Erythroblast (primary cell): Measurements from ENCODE around the gene TCF20.
A peak's percentile ranks its signal among the peaks of the same experiment; 100 is the strongest.

Experiments used
- DNase-seq, 2 experiments: peaks; one replicate each; lab custom pipeline; 2025; lab: John Stamatoyannopoulos, UW
- GATA1 ChIP-seq: IDR thresholded peaks from 2 replicates; pipeline ENCODE4 v1.6.1; 2011; ENCODE audit warnings: low read depth, mild to moderate bottlenecking, control low read depth, low read length, moderate library complexity
- POLR2A ChIP-seq: IDR thresholded peaks from 2 replicates; pipeline ENCODE4 v1.6.1; 2011; ENCODE audit warnings: mild to moderate bottlenecking, low read length

Gene TCF20

GRCh38 chr22:42269432-42270175, 849 bp downstream of the TCF20 start:
- DNase-seq = peak; percentile 69 to 78
- no peak for TF ChIP-seq GATA1
- TF ChIP-seq POLR2A = peak; percentile 10

- TF ChIP-seq POLR2A (no peak), GATA1 (no peak)
- DNase-seq = no peak
Measured at GRCh38 chr22:42268852-42269410, 1.5 kb downstream of the TCF20 start.

GRCh38 chr22:42265321-42265720, 5.1 kb downstream of the TCF20 start:
- TF ChIP-seq GATA1 = no peak
- no peak for TF ChIP-seq POLR2A

GRCh38 chr22:42263944-42264343, 6.5 kb downstream of the TCF20 start:
- no peak for DNase-seq
- TF ChIP-seq POLR2A (no peak), GATA1 (no peak)

More at GRCh38 chr22:42265321-42265720, 5.1 kb downstream of the TCF20 start:
- no peak for DNase-seq

GRCh38 chr22:42262964-42263363, 7.5 kb downstream of the TCF20 start:
- peak; percentile 72 for DNase-seq

GRCh38 chr22:42261296-42261695, 9.2 kb downstream of the TCF20 start:
- TF ChIP-seq GATA1 (no peak), POLR2A (no peak)
- DNase-seq = peak in 1 of 2 experiments; percentile 26

More at GRCh38 chr22:42262964-42263363, 7.5 kb downstream of the TCF20 start:
- TF ChIP-seq POLR2A = no peak
- TF ChIP-seq GATA1 = no peak

GRCh38 chr22:42258126-42258525, 12.3 kb downstream of the TCF20 start:
- DNase-seq = no peak
- no peak for TF ChIP-seq POLR2A
- TF ChIP-seq GATA1 = no peak

GRCh38 chr22:42257386-42257785, 13.1 kb downstream of the TCF20 start:
- DNase-seq = no peak
- TF ChIP-seq POLR2A = no peak
- no peak for TF ChIP-seq GATA1

GRCh38 chr22:42256930-42257329, 13.5 kb downstream of the TCF20 start:
- TF ChIP-seq POLR2A = no peak
- TF ChIP-seq GATA1 = no peak
- no peak for DNase-seq

GRCh38 chr22:42256220-42256619, 14.2 kb downstream of the TCF20 start:
- no peak for DNase-seq
- TF ChIP-seq GATA1 (no peak), POLR2A (no peak)

- no peak for TF ChIP-seq POLR2A
- no peak for TF ChIP-seq GATA1
- no peak for DNase-seq
Measured at GRCh38 chr22:42249831-42250230, 20.6 kb downstream of the TCF20 start.

GRCh38 chr22:42248995-42249394, 21.5 kb downstream of the TCF20 start:
- DNase-seq = no peak
- no peak for TF ChIP-seq POLR2A
- TF ChIP-seq GATA1 = no peak

- DNase-seq = no peak
- TF ChIP-seq POLR2A = no peak
Measured at GRCh38 chr22:42247596-42247995, 22.9 kb downstream of the TCF20 start.

- DNase-seq = no peak
- TF ChIP-seq POLR2A (no peak), GATA1 (no peak)
Measured at GRCh38 chr22:42243802-42244060, 26.7 kb downstream of the TCF20 start.

- no peak for TF ChIP-seq GATA1
- TF ChIP-seq POLR2A = no peak
- DNase-seq = no peak
Measured at GRCh38 chr22:42236848-42237247, 33.6 kb downstream of the TCF20 start.

- TF ChIP-seq GATA1 = no peak
- TF ChIP-seq POLR2A = no peak
Measured at GRCh38 chr22:42236268-42236667, 34.2 kb downstream of the TCF20 start.

More at GRCh38 chr22:42236268-42236667, 34.2 kb downstream of the TCF20 start:
- DNase-seq = no peak
